Loucy (cell line): Measurements from ENCODE around the gene SCAND1.

Experiments used
- CTCF ChIP-seq: fragments of 200-600 bp; sonication (generic); conservative IDR thresholded peaks from 2 replicates; pipeline ENCODE4 v1.5.1; 2014; ENCODE audit warnings: mild to moderate bottlenecking, antibody characterized with exemption, low read length
- EZH2phosphoT487 ChIP-seq: fragments of 200-600 bp; IDR thresholded peaks from 2 replicates; pipeline ENCODE4 v1.6.1; 2018; ENCODE audit warnings: antibody characterized with exemption, mild to moderate bottlenecking, moderate library complexity, borderline replicate concordance

- no peak for TF ChIP-seq EZH2phosphoT487
- TF ChIP-seq CTCF = no peak
Measured at GRCh38 chr20:35939264-35939663, 15.0 kb downstream of the SCAND1 start.
